HG03039 (cell line): ENCODE measurements around the gene ZMPSTE24.

Source experiments
- ATAC-seq: cut with Tn5 transposase; IDR thresholded peaks from one replicate; pipeline ENCODE4 v1.9.1; 2021; ENCODE audit warnings: mild to moderate bottlenecking, moderate library complexity; ENCODE audit not compliant: unreplicated experiment

The ZMPSTE24 gene

GRCh38 chr1:40302475-40302874 is 44.4 kb downstream of the ZMPSTE24 start:
- no peak for ATAC-seq

GRCh38 chr1:40303051-40303771 is 45.2 kb downstream of the ZMPSTE24 start:
- ATAC-seq = no peak

GRCh38 chr1:40303790-40304189 is 45.8 kb downstream of the ZMPSTE24 start:
- ATAC-seq = no peak

GRCh38 chr1:40305451-40305850 is 47.4 kb downstream of the ZMPSTE24 start:
- no peak for ATAC-seq

- no peak for ATAC-seq
Observed at GRCh38 chr1:40305871-40306270, 47.8 kb downstream of the ZMPSTE24 start.

- ATAC-seq = no peak
Observed at GRCh38 chr1:40306296-40306695, 48.3 kb downstream of the ZMPSTE24 start.

- ATAC-seq = no peak
Observed at GRCh38 chr1:40307186-40307585, 49.1 kb downstream of the ZMPSTE24 start.

GRCh38 chr1:40308036-40308727 is 50.1 kb downstream of the ZMPSTE24 start:
- no peak for ATAC-seq

GRCh38 chr1:40309374-40310128 is 51.5 kb downstream of the ZMPSTE24 start:
- no peak for ATAC-seq

- ATAC-seq = no peak
Observed at GRCh38 chr1:40310129-40310461, 52.1 kb downstream of the ZMPSTE24 start.

- no peak for ATAC-seq
Observed at GRCh38 chr1:40310983-40311642, 53.1 kb downstream of the ZMPSTE24 start.

- no peak for ATAC-seq
Observed at GRCh38 chr1:40311692-40312091, 53.7 kb downstream of the ZMPSTE24 start.

GRCh38 chr1:40312238-40313205 is 54.5 kb downstream of the ZMPSTE24 start:
- ATAC-seq = no peak

- no peak for ATAC-seq
Observed at GRCh38 chr1:40313329-40313957, 55.4 kb downstream of the ZMPSTE24 start.

- no peak for ATAC-seq
Observed at GRCh38 chr1:40313958-40314720, 56.1 kb downstream of the ZMPSTE24 start.

GRCh38 chr1:40314721-40315238 is 56.7 kb downstream of the ZMPSTE24 start:
- peak; percentile 8 for ATAC-seq

GRCh38 chr1:40315239-40315794 is 57.3 kb downstream of the ZMPSTE24 start:
- peak; percentile 43 for ATAC-seq

- no peak for ATAC-seq
Observed at GRCh38 chr1:40315795-40316594, 58.0 kb downstream of the ZMPSTE24 start.
